Prostate gland (tissue), 2 donors: ENCODE measurements around the gene HK1.

Source experiments
- POLR2A ChIP-seq: fragments of 450-650 bp; IDR thresholded peaks from one replicate; pipeline ENCODE4 v1.6.1; 2016; ENCODE audit warnings: antibody characterized with exemption, mild to moderate bottlenecking
- TF ChIP-seq, protein P1 (sequence below), 4 experiments: fragments of 200-600 bp in 2 of 4; fragments of 450-650 bp in 2 of 4; sonication (generic) in 2 of 4; IDR thresholded peaks; 1 replicate in 3 of 4; 2 replicates in 1 of 4; pipeline ENCODE4 v1.5.1; 2016 to 2019; ENCODE audit warnings: antibody characterized with exemption in 4 of 4, mild to moderate bottlenecking in 2 of 4, moderate library complexity in 2 of 4

DNA sequence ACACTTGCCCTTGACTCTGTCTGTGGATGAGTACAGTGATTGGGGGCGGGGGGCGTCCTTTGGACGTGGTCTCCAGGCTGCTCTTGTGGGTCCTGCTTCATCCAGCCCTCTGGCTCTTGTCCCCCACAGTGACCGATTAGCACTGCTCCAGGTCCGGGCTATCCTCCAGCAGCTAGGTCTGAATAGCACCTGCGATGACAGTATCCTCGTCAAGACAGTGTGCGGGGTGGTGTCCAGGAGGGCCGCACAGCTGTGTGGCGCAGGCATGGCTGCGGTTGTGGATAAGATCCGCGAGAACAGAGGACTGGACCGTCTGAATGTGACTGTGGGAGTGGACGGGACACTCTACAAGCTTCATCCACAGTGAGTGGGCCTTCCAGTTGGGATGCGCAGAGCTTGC, 120.2 kb downstream of the HK1 start:
- TF ChIP-seq POLR2A: no peak
- TF ChIP-seq, protein P1, sequence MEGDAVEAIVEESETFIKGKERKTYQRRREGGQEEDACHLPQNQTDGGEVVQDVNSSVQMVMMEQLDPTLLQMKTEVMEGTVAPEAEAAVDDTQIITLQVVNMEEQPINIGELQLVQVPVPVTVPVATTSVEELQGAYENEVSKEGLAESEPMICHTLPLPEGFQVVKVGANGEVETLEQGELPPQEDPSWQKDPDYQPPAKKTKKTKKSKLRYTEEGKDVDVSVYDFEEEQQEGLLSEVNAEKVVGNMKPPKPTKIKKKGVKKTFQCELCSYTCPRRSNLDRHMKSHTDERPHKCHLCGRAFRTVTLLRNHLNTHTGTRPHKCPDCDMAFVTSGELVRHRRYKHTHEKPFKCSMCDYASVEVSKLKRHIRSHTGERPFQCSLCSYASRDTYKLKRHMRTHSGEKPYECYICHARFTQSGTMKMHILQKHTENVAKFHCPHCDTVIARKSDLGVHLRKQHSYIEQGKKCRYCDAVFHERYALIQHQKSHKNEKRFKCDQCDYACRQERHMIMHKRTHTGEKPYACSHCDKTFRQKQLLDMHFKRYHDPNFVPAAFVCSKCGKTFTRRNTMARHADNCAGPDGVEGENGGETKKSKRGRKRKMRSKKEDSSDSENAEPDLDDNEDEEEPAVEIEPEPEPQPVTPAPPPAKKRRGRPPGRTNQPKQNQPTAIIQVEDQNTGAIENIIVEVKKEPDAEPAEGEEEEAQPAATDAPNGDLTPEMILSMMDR (IDR thresholded peaks at IDR 0.05): no peak
